K562 (cell line): ENCODE results near the gene PITPNM3.

ENCODE experiments used
- CHD4 ChIP-seq: fragments of 200-600 bp; sonication (generic); IDR thresholded peaks from 3 replicates; pipeline ENCODE4 v1.6.1; 2012; ENCODE audit warnings: low read depth, mild to moderate bottlenecking, mixed read lengths, low read length, inconsistent platforms; ENCODE audit not compliant: insufficient read depth, insufficient replicate concordance, poor library complexity, severe bottlenecking
- HNRNPK ChIP-seq: fragments of 200-400 bp; formaldehyde crosslinking; IDR thresholded peaks from one replicate; pipeline ENCODE4 v1.6.1; 2018; ENCODE audit warnings: mild to moderate bottlenecking, low read depth, low read length; ENCODE audit not compliant: poor library complexity, severe bottlenecking
- KDM1A ChIP-seq, 2 experiments: fragments of 450-650 bp; IDR thresholded peaks; 2 replicates each; pipeline ENCODE4 v1.6.1; 2016; ENCODE audit warnings: mild to moderate bottlenecking in 2 of 2
- NFXL1 ChIP-seq: fragments of 450-650 bp; formaldehyde crosslinking; IDR thresholded peaks from 2 replicates; pipeline ENCODE4 v1.4.0; 2021; ENCODE audit warnings: mild to moderate bottlenecking
- POLR2AphosphoS2 ChIP-seq: IDR thresholded peaks from 2 replicates; pipeline ENCODE4 v1.6.1; 2012; ENCODE audit warnings: low read length, improper control_type of control experiment
- POLR2AphosphoS5 ChIP-seq: IDR thresholded peaks from 2 replicates; pipeline ENCODE4 v1.6.1; 2011; ENCODE audit warnings: mild to moderate bottlenecking, low read depth, low read length, moderate library complexity; ENCODE audit not compliant: control insufficient read depth, insufficient read depth
- RBM17 ChIP-seq: fragments of 200-400 bp; formaldehyde crosslinking; IDR thresholded peaks from 2 replicates; pipeline ENCODE4 v1.6.1; 2017; ENCODE audit warnings: low read depth, mild to moderate bottlenecking, low read length, borderline replicate concordance
- RFX5 ChIP-seq: IDR thresholded peaks from 2 replicates; pipeline ENCODE4 v1.6.1; 2011; ENCODE audit warnings: low read depth, mild to moderate bottlenecking, improper control_type of control experiment, low read length
- SMAD4 ChIP-seq: fragments of 250-450 bp; sonication (Bioruptor Pico); conservative IDR thresholded peaks from 2 replicates; pipeline ENCODE4 v1.8.0; 2021; ENCODE audit warnings: inconsistent platforms, mild to moderate bottlenecking, moderate library complexity
- TAF15 ChIP-seq: fragments of 200-400 bp; formaldehyde crosslinking; IDR thresholded peaks from 2 replicates; pipeline ENCODE4 v1.6.1; 2017; ENCODE audit warnings: mild to moderate bottlenecking, low read depth, low read length, moderate library complexity
- TAF9B ChIP-seq: fragments of 450-650 bp; IDR thresholded peaks from 2 replicates; pipeline ENCODE4 v1.6.1; 2018; ENCODE audit warnings: mild to moderate bottlenecking; ENCODE audit not compliant: partially characterized antibody
- TF ChIP-seq, protein P1 (sequence below): fragments of 450-650 bp; formaldehyde crosslinking; IDR thresholded peaks from 2 replicates; pipeline ENCODE4 v1.4.0; 2022; ENCODE audit warnings: missing genetic modification characterization
- TF ChIP-seq, protein P2 (sequence below): fragments of 250-450 bp; sonication (Bioruptor Pico); IDR thresholded peaks from 2 replicates; pipeline ENCODE4 v1.4.0; 2020; ENCODE audit warnings: mild to moderate bottlenecking
- TF ChIP-seq, protein P3 (sequence below), 2 experiments: fragments of 450-650 bp in 1 of 2; sonication (generic) in 1 of 2; formaldehyde crosslinking in 1 of 2; IDR thresholded peaks in 1 of 2; conservative IDR thresholded peaks in 1 of 2; 2 replicates each; pipeline versions ENCODE4 v1.6.1 to v1.8.1; 2016 to 2023; ENCODE audit warnings: mild to moderate bottlenecking in 2 of 2, moderate library complexity in 2 of 2, inconsistent platforms in 1 of 2, missing genetic modification reagents in 1 of 2

DNA sequence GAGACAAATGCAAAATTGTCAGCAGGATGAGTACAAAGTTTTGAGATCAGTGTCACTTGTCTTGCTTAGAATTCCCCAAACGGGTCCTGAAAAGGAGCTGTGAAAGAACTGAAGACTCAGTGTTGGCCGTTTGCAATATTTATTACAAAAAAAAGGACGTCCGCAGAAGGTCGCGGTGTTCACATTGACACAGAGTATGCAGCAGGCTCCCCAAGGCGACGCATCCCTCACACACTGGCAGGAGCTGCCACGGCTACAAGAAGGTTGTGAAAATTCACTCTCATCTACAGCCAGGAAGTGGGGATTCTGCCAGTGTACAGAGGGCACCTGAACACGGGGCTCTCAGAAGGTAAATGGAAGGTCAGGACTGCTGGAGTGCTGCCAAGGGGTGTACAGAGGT, 147.6 kb downstream of the PITPNM3 start:
- TF ChIP-seq CHD4 = no peak
- TF ChIP-seq, protein P1, sequence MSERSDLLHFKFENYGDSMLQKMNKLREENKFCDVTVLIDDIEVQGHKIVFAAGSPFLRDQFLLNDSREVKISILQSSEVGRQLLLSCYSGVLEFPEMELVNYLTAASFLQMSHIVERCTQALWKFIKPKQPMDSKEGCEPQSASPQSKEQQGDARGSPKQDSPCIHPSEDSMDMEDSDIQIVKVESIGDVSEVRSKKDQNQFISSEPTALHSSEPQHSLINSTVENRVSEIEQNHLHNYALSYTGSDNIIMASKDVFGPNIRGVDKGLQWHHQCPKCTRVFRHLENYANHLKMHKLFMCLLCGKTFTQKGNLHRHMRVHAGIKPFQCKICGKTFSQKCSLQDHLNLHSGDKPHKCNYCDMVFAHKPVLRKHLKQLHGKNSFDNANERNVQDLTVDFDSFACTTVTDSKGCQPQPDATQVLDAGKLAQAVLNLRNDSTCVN (CRISPR knock-in tag) = no peak
- no peak for TF ChIP-seq POLR2AphosphoS2
- no peak for TF ChIP-seq NFXL1 (CRISPR knock-in tag)
- TF ChIP-seq TAF9B = no peak
- TF ChIP-seq, protein P2, sequence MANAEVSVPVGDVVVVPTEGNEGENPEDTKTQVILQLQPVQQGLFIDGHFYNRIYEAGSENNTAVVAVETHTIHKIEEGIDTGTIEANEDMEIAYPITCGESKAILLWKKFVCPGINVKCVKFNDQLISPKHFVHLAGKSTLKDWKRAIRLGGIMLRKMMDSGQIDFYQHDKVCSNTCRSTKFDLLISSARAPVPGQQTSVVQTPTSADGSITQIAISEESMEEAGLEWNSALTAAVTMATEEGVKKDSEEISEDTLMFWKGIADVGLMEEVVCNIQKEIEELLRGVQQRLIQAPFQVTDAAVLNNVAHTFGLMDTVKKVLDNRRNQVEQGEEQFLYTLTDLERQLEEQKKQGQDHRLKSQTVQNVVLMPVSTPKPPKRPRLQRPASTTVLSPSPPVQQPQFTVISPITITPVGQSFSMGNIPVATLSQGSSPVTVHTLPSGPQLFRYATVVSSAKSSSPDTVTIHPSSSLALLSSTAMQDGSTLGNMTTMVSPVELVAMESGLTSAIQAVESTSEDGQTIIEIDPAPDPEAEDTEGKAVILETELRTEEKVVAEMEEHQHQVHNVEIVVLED (CRISPR knock-in tag) = no peak
- no peak for TF ChIP-seq RBM17
- TF ChIP-seq, protein P3, sequence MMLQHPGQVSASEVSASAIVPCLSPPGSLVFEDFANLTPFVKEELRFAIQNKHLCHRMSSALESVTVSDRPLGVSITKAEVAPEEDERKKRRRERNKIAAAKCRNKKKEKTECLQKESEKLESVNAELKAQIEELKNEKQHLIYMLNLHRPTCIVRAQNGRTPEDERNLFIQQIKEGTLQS (IDR thresholded peaks at IDR 0.05) = no peak
- TF ChIP-seq, protein P3 (CRISPR knock-in tag; conservative IDR thresholded peaks at IDR 0.05) = no peak
- TF ChIP-seq KDM1A (IDR thresholded peaks at IDR 0.05) = no peak
- TF ChIP-seq RFX5 = no peak
- no peak for TF ChIP-seq HNRNPK
- no peak for TF ChIP-seq POLR2AphosphoS5
- TF ChIP-seq SMAD4 (CRISPR knock-in tag) = no peak
- TF ChIP-seq TAF15 = no peak
